GM21515 (cell line): ENCODE results near the gene RCAN1.

Experiments used
- ATAC-seq: cut with Tn5 transposase; IDR thresholded peaks from one replicate; pipeline ENCODE4 v1.9.1; 2021; ENCODE audit not compliant: unreplicated experiment

Gene RCAN1

DNA sequence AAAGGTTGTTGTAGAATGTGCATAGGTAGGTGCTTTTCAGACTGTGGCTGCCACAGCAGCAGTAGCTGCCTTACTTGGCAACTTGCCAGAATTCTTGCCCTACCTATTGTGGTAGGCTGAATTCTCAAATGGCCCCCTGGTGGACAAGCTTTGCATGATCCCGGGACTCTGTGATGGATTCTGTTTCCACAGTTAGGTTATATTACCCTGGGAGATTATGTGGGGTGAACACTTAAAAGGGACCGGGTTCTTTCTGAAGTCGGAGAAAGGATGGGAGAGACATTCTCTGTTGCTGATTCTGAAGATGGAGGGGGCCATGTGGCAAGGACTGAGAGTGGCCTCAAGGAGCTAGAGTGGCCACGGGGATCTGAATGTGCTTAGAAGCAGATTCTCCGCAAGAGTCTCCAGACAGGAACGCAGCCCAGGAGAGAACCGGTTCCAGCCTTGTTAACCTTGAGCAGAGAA, 70.8 kb downstream of the RCAN1 start:
- ATAC-seq: no peak

GRCh38 chr21:34543017-34543416, 71.9 kb downstream of the RCAN1 start:
- ATAC-seq: no peak

GRCh38 chr21:34540206-34540605, 74.7 kb downstream of the RCAN1 start:
- ATAC-seq: no peak

GRCh38 chr21:34537838-34538237, 77.1 kb downstream of the RCAN1 start:
- ATAC-seq: no peak

GRCh38 chr21:34536820-34537219, 78.1 kb downstream of the RCAN1 start:
- no peak for ATAC-seq

- no peak for ATAC-seq
These were observed 78.6 kb downstream of the RCAN1 start for GRCh38 chr21:34536311-34536710.

DNA sequence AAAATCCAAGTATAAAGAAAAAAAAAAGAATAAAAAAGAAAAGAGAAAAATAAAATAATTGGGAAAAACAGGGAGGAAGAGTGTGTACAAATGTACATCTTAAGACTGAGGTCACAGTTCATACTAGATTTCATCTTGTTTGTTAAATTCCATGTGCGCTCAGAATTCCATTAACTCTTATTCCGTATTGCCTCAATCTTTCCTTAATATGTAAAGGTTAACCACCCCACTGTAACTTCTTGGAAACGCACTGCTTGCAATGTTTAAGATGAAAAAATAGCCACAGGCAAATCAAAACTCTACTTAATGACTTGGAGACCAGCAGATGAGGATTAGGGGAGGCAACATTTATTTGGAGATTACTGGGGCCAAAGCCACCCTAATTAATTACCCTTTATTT, 79.0 kb downstream of the RCAN1 start:
- no peak for ATAC-seq

DNA sequence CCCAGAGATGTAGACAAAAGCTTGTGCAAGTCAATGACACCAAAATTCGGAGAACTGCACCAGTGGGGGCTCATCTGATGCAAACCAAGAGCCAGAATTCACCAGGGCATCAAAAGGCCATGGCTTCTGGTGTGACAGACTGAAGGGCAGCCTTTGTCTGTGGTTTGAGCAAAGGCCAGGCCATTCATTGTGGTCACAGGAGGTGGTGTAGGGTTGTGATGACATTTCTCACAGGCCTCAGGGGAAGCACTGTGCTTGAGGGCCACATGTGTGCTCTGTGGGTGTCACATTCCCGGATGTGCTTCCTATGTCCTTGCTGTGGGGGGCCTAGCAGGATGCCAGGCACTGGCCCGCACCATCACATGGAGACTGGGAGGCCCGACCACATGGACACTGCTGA, 80.4 kb downstream of the RCAN1 start:
- ATAC-seq: no peak

- no peak for ATAC-seq
These were observed 81.0 kb downstream of the RCAN1 start for GRCh38 chr21:34533938-34534337.

DNA sequence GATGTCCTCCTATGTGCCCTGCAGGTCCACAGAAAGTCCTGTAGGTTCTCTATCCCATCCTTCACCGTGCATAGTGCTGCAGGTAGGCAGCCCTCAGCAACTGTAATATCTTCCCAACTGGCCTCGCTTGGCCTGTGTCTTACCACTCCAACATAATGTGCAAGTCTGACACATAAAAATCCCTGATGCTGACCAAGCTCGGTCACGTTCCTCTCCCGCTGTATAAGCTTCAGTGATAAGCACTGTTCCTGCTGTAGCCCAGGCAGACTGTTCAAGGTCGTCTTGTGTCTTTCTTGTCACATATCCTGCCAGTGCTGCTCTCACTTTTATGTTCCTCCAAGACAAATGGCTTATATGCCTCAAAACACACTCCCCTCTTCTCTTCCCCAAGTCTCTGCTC, 83.5 kb downstream of the RCAN1 start:
- ATAC-seq: no peak

DNA sequence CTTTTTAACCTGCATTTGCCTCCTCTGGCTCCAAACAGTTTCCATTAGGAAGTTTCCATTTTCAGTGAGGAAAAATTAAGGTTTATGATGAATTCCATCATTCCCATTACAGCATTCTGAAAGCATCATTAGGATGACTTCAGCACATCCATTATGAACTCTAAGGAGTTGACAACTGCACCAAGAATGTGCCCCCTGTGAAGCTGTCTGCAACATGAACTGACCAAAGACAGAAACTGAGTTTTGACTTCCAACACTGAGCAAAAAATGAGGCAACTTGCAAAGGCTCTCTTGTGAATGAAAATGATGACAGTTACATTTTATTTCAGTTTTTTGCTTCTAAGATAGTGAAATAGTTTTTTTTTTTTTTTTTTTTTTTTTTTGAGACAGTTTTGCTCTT, 84.7 kb downstream of the RCAN1 start:
- ATAC-seq: no peak

GRCh38 chr21:34528131-34528561, 86.8 kb downstream of the RCAN1 start:
- no peak for ATAC-seq

- no peak for ATAC-seq
These were observed 88.2 kb downstream of the RCAN1 start for GRCh38 chr21:34526618-34527290.

- no peak for ATAC-seq
These were observed 88.7 kb downstream of the RCAN1 start for GRCh38 chr21:34526241-34526617.

DNA sequence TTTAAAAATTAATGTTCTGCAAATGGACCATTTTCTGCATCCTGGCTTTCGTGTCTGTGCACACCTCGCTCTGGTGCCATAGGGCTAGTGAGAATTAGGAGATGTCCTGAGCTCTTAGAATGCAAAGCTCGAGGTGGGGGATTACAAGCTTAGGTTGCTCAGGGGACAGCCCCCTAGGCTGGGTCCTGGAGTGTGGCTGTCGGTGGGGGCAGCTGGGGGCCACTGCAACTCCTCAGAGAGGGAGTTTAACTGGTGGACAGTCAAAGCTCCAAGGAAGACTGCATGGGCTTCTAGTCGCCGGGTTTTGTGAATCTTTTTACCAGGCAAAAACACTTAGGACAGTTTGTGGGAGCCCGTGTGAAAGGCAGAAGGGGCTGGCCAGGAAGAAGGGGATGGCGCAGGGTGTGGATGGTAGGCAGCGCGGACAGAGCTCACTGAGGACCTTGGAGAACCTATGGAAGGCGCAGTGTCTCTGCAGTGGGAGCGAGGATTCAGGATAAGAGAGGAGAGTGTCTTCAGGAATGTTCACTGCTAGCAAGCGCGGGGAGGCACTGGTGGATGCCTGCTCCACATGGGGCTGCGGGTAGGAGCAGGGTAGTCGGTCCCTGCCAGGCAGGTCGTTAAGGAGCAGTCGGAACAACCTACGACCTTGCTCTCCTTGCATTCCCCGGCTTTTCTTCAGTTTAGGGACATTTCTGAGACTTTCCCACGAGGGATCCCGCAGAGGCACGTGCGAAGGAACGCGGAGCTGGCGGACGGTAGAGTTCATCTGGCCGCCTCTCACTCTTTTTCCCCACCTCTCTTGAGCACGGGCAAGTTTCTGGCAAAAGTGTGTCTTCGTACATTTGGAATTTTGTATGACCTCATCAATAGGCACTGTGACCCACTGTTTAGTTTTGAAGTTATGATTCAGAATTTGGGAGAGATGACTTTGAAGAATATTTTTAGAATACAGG, 90.0 kb downstream of the RCAN1 start:
- ATAC-seq: no peak

DNA sequence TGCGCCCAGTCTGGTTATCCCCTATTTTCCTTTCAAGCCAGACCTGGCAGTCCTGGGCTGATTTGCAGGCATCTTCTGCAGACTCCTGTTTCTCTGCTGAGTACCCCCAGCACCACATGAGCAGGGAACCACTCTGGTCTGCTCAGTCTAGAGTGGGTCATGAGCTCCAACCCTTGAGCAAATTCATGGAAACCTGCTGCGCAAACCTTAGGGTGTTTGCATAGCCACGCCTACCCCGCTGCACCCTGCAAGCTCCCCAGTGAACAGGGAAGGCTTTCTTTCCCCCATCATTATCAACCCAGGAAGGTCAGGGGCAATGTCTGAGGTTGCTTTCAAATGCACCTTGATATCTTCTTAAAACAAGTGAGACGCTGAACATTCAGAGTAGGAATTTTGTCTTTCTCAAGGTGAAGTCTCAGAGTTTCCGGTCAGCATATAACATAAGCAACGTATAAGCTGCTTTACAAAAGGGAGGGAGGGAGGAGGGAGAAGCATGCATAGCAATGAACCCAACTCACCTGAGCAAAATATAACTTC, 91.8 kb downstream of the RCAN1 start:
- no peak for ATAC-seq

GRCh38 chr21:34522284-34522683, 92.6 kb downstream of the RCAN1 start:
- ATAC-seq: no peak

DNA sequence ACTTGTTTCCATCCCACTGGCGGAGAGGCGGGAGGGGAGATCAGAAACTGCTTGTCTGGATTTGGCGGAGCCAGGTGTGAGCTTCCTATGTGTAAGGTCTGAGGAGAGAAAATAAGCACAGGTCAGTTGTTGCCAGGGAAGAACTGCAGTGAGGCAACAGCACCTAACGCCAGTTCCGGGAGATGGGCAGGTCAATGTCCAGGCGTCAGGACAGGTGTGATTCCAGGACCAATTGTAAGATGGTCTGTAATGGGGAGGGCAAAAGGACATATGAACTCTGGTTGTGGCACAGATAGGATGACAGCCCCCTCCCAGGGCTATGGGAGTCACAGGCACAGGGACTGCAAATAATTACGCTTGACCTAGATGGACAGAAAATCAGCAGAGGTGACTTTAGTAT, 93.4 kb downstream of the RCAN1 start:
- ATAC-seq: no peak

- no peak for ATAC-seq
These were observed 94.0 kb downstream of the RCAN1 start for GRCh38 chr21:34520764-34521508.

DNA sequence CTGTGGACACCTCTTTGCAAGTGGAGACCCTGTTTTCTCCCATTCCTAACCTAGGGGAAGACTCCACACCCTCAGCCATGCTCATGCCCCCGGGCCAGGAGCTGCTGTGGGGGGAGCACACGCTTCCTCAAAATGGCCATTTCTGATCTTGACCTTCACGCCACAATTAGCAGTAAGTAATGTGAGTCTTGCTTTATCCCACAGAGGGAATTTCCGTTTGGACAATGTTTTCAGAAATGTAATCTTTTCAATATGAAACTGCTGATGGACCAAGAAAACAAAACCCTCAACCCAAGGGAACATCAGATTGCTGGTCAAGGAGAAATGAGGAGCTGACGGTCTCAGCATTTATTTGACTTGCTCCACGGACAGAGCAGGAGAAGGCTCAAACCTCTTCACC, 94.6 kb downstream of the RCAN1 start:
- ATAC-seq: no peak

DNA sequence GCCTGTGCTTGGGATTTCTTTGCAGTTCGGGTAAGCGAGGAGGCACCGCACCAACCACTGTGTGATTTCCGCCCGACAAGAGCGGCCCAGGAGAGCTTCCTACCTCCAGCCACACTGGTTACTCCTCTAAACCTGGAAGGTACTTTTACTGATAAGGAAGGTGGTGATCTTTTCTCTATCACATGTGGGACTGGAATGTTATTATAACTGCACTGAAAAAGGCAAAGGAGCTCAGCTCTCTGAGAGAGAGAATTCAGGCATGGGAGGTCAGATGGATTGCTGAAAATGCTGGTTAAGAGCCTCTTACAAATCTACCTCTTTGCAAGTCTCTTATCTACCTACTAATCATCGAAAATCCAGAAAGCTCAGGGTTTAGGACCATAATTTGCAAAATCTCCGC, 95.2 kb downstream of the RCAN1 start:
- ATAC-seq: no peak
